ENCODE measurements around the gene UNC50. TPM values are rescaled to one million over a fixed set of nuclear protein-coding genes. Genes with fewer than 3 reads are reported as not detected.

Gene UNC50
- total RNA-seq, 4 donors from 2014 or later: 30.3 to 43.1 (median 30.5) TPM

DNA sequence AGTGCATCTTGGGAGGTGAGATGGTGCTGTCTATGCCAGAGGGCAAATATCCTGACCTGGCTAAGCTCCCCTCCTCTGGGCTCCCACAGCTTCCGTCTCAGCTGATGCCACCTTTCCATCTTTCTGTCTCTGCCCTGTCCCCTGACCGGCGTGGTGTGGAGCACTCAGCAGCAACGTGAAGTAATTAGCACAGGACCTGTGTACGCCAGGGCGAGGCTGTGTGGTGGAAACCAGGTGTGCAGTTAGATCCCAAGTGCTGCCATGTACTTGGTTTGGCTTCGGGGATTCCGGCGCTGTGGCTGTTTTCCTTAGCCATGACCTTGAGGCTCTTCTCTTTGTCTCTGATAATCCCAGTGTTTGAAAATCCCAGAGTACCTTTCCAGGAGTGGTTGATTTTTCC is 36.6 kb upstream of the UNC50 start:
- TF ChIP-seq CTCF (IDR thresholded peaks at IDR 0.05 in 4 of 5, conservative IDR thresholded peaks at IDR 0.05 in 1 of 5) (no peak), POLR2A (IDR thresholded peaks at IDR 0.05) (no peak)
- no peak overlapping the region for H3K4me3 ChIP-seq
- DNase-seq: no peak
- H3K9me3 ChIP-seq: no peaks in the 10 kb centered on the region
- H3K4me1 ChIP-seq: no peaks in the 10 kb centered on the region
- intact Hi-C loops (cut with DNase I; ENCODE audit: low total_unique reads) (loop anchor here (10.0 kb wide), 1 partner anchor 1887 kb away; no protein-coding TSS in a partner anchor), in situ Hi-C loops (cut with MboI; ENCODE audit: low sequenced_read_pairs in 4 of 4) (loop anchor here in 1 of 4 donors (25.0 kb wide), 1 partner anchor 159 kb away; no protein-coding TSS in a partner anchor)
- no peak overlapping the region for H3K27ac ChIP-seq
- ATAC-seq: no peak
- H3K27me3 ChIP-seq: no peaks in the 10 kb centered on the region
- H3K36me3 ChIP-seq: peaks cover 0 to 31% of the 10 kb centered on the region in 2 donors

DNA sequence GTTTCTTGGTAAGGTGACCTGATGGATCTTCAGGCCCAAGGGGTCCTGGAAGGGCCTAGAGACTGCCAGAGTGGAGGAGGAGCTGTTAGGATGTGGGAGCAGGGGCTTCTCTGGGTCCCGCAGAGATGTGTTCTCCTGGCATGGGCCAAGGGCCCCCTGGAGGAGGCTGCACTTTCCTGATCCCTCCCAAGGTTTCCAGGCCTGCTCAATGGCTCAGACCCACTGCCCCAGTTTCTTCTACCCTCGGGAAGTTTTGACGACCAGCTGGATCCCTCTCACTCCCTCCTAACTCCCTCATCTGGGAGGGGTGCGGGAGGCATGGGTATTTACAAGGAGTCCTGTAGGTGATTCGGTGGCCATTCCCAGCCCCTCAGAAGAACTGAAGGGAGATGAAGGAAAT is 36.2 kb upstream of the UNC50 start:
- peaks cover 0 to 35% of the 10 kb centered on the region in 2 donors for H3K36me3 ChIP-seq
- no peak for TF ChIP-seq POLR2A (IDR thresholded peaks at IDR 0.05)
- no peak for TF ChIP-seq CTCF (IDR thresholded peaks at IDR 0.05 in 4 of 5, conservative IDR thresholded peaks at IDR 0.05 in 1 of 5)
- in situ Hi-C loops (cut with MboI; ENCODE audit: low sequenced_read_pairs in 4 of 4): loop anchor here in 1 of 4 donors (25.0 kb wide), 1 partner anchor 160 kb away; no protein-coding TSS in a partner anchor
- no peak overlapping the region for H3K27ac ChIP-seq
- no peaks in the 10 kb centered on the region for H3K9me3 ChIP-seq
- no peaks in the 10 kb centered on the region for H3K4me1 ChIP-seq
- no peak overlapping the region for H3K4me3 ChIP-seq
- DNase-seq: no peak
- no peaks in the 10 kb centered on the region for H3K27me3 ChIP-seq
- ATAC-seq: no peak
- intact Hi-C loops (cut with DNase I; ENCODE audit: low total_unique reads): loop anchor here (10.0 kb wide), 1 partner anchor 1887 kb away; no protein-coding TSS in a partner anchor

- no peak for DNase-seq
- no peak for ATAC-seq
- TF ChIP-seq CTCF (IDR thresholded peaks at IDR 0.05 in 4 of 5, conservative IDR thresholded peaks at IDR 0.05 in 1 of 5): no peak
- no peak for TF ChIP-seq POLR2A (IDR thresholded peaks at IDR 0.05)
- in situ Hi-C loops (cut with MboI; ENCODE audit: low sequenced_read_pairs in 4 of 4) (loop anchor here in 1 of 4 donors (25.0 kb wide), 1 partner anchor 160 kb away; no protein-coding TSS in a partner anchor), intact Hi-C loops (cut with DNase I; ENCODE audit: low total_unique reads) (loop anchor here (10.0 kb wide), 1 partner anchor 1888 kb away; no protein-coding TSS in a partner anchor)
- Histone ChIP-seq H3K36me3 (peaks cover 0 to 38% of the 10 kb centered on the region in 2 donors), H3K27me3 (no peaks in the 10 kb centered on the region), H3K4me3 (no peak overlapping the region), H3K9me3 (no peaks in the 10 kb centered on the region), H3K27ac (no peak overlapping the region), H3K4me1 (no peaks in the 10 kb centered on the region)
These were observed 35.7 kb upstream of the UNC50 start for GRCh38 chr2:98572676-98573075.

- no peak for TF ChIP-seq POLR2A (IDR thresholded peaks at IDR 0.05)
- TF ChIP-seq CTCF (IDR thresholded peaks at IDR 0.05 in 4 of 5, conservative IDR thresholded peaks at IDR 0.05 in 1 of 5): no peak
- intact Hi-C loops (cut with DNase I; ENCODE audit: low total_unique reads): loop anchor here (10.0 kb wide), 1 partner anchor 1889 kb away; no protein-coding TSS in a partner anchor
- Histone ChIP-seq H3K36me3 (peaks cover 0 to 38% of the 10 kb centered on the region in 2 donors), H3K27me3 (no peaks in the 10 kb centered on the region), H3K27ac (no peak overlapping the region), H3K9me3 (no peaks in the 10 kb centered on the region), H3K4me3 (no peak overlapping the region), H3K4me1 (no peaks in the 10 kb centered on the region)
- no peak for ATAC-seq
- DNase-seq: no peak
- in situ Hi-C loops (cut with MboI; ENCODE audit: low sequenced_read_pairs in 4 of 4): loop anchor here in 1 of 4 donors (25.0 kb wide), 1 partner anchor 161 kb away; no protein-coding TSS in a partner anchor
These were observed 35.0 kb upstream of the UNC50 start for GRCh38 chr2:98573426-98573825.
